ENCODE results near the gene TASOR2. TPM values are rescaled to one million over a fixed set of nuclear protein-coding genes. Genes with fewer than 3 reads are reported as not detected.

The TASOR2 gene
- total RNA-seq, 1 experiment from 2014 or later, result 55.0 TPM

Other genes with a start within 250 kb of the TASOR2 start
- gene CALML5, start 185.3 kb upstream of the TASOR2 start, total RNA-seq (2014; rRNA removed; shearing (Covaris generic)), result not detected in 2 replicates
- gene CALML3, start 159.9 kb upstream of the TASOR2 start, total RNA-seq (2014; rRNA removed; shearing (Covaris generic)), result not detected in 2 replicates
- gene ASB13, start 18.2 kb upstream of the TASOR2 start, total RNA-seq (2014; rRNA removed; shearing (Covaris generic)), result 7.0 and 8.4 TPM in 2 replicates
- gene GDI2, start 128.6 kb downstream of the TASOR2 start, total RNA-seq (2014; rRNA removed; shearing (Covaris generic)), result 199 and 210 TPM in 2 replicates
- 1.6 and 3.7 TPM in 2 replicates for gene ANKRD16, start 205.1 kb downstream of the TASOR2 start, total RNA-seq (2014; rRNA removed; shearing (Covaris generic))
- gene FBH1, start 205.4 kb downstream of the TASOR2 start, total RNA-seq (2014; rRNA removed; shearing (Covaris generic)), result 32.3 and 51.9 TPM in 2 replicates